Progenitor cell of endocrine pancreas (in vitro differentiated cells): Measurements from ENCODE around the gene SLC16A11. TPM values are rescaled to one million over a fixed set of nuclear protein-coding genes. Genes with fewer than 3 reads are reported as not detected.
"Not testable (repeated sequence)": the region's sequence is repeated elsewhere in the genome, so short reads cannot be mapped to it uniquely, and the experiment has no call there.

Source experiments
- DNase-seq: peaks from one replicate; pipeline ENCODE4 v3.0.0; 2021; ENCODE audit warnings: low spot score; ENCODE audit not compliant: unreplicated experiment
- H3K27ac Mint-ChIP-seq: 2 replicates; pipeline ENCODE4 v1.8.0; 2021; ENCODE audit warnings: mild to moderate bottlenecking, moderate library complexity, mixed read lengths
- H3K27me3 Mint-ChIP-seq: 2 replicates; pipeline ENCODE4 v1.8.0; 2021; ENCODE audit warnings: mixed read lengths
- H3K36me3 Mint-ChIP-seq: 2 replicates; pipeline ENCODE4 v1.8.0; 2022; ENCODE audit warnings: mixed read lengths; ENCODE audit not compliant: insufficient read depth
- H3K4me1 Mint-ChIP-seq: 2 replicates; pipeline ENCODE4 v1.8.0; 2021; ENCODE audit warnings: low read depth, mixed read lengths
- H3K4me3 Mint-ChIP-seq: 2 replicates; pipeline ENCODE4 v1.8.0; 2021; ENCODE audit warnings: low read depth, mild to moderate bottlenecking, moderate library complexity, mixed read lengths
- H3K9me3 Mint-ChIP-seq: 2 replicates; pipeline ENCODE4 v1.8.0; 2021; ENCODE audit warnings: low read depth, mixed read lengths
- total RNA-seq: library from RNA; stranded (reverse); gene quantifications from 2 replicates; pipeline ENCODE4 v1.2.1, GENCODE V29; 2021
- TF ChIP-seq, protein P1 (sequence below): fragments of 200-600 bp; sonication (generic); IDR thresholded peaks from one replicate; pipeline ENCODE4 v1.5.0; 2021; ENCODE audit warnings: antibody characterized with exemption, mild to moderate bottlenecking; ENCODE audit not compliant: unreplicated experiment

The SLC16A11 gene
- total RNA-seq, 1 donor from 2014 or later = 1.4 TPM

DNA sequence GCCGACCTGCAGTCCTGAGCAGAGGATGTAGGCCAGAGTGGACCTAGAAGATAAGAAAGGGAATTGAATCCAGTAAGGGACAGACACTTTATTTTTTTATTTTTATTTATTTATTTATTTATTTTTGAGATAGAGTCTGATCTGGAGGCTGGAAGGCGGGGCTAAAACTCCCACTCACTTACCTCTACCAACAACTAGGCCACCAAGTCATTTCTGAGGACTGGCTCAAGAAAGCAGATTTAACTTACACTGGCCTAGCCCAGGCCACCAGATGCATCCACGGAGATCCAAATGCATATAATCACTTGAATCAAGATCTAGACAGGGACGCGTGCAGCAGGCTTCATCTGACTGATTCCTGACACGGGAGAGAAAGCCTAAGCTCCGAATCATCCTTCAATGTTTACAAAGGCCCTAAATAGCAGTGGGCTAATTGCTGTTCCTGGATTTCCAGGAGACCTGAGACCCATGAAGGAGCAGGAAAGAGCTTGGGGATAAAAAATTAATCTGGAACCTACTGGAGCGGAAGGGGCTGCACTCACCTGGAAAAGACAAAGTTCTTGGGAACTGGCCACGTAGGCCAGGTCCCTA is 49.1 kb downstream of the SLC16A11 start:
- Mint-ChIP-seq H3K36me3 (peaks cover 15% of the 10 kb centered on the region), H3K27me3 (peaks cover 32% of the 10 kb centered on the region), H3K4me1 (peaks cover 3% of the 10 kb centered on the region), H3K9me3 (no peaks in the 10 kb centered on the region), H3K27ac (no peak overlapping the region), H3K4me3 (no peak overlapping the region)
- no peak for DNase-seq
- TF ChIP-seq, protein P1, sequence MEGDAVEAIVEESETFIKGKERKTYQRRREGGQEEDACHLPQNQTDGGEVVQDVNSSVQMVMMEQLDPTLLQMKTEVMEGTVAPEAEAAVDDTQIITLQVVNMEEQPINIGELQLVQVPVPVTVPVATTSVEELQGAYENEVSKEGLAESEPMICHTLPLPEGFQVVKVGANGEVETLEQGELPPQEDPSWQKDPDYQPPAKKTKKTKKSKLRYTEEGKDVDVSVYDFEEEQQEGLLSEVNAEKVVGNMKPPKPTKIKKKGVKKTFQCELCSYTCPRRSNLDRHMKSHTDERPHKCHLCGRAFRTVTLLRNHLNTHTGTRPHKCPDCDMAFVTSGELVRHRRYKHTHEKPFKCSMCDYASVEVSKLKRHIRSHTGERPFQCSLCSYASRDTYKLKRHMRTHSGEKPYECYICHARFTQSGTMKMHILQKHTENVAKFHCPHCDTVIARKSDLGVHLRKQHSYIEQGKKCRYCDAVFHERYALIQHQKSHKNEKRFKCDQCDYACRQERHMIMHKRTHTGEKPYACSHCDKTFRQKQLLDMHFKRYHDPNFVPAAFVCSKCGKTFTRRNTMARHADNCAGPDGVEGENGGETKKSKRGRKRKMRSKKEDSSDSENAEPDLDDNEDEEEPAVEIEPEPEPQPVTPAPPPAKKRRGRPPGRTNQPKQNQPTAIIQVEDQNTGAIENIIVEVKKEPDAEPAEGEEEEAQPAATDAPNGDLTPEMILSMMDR = no peak

GRCh38 chr17:6994118-6994598 is 49.7 kb downstream of the SLC16A11 start:
- Mint-ChIP-seq H3K4me1 (peaks cover 3% of the 10 kb centered on the region), H3K4me3 (no peak overlapping the region), H3K27ac (no peak overlapping the region), H3K27me3 (peaks cover 32% of the 10 kb centered on the region), H3K36me3 (peaks cover 10% of the 10 kb centered on the region), H3K9me3 (no peaks in the 10 kb centered on the region)
- no peak for DNase-seq
- TF ChIP-seq, protein P1 = no peak

GRCh38 chr17:6993613-6994056 is 50.3 kb downstream of the SLC16A11 start:
- H3K4me3 Mint-ChIP-seq, DNase-seq, H3K4me1 Mint-ChIP-seq, H3K9me3 Mint-ChIP-seq, H3K36me3 Mint-ChIP-seq, H3K27ac Mint-ChIP-seq: not testable (repeated sequence)
- peaks cover 32% of the 10 kb centered on the region for H3K27me3 Mint-ChIP-seq

Other genes starting within 250 kb of the SLC16A11 start
- not detected in 2 replicates for gene TEKT1, start 212.4 kb downstream of the SLC16A11 start, total RNA-seq
- not detected in 2 replicates for gene ALOX12, start 48.0 kb downstream of the SLC16A11 start, total RNA-seq
- gene RNASEK, start 31.5 kb downstream of the SLC16A11 start, total RNA-seq = 168 and 178 TPM in 2 replicates
- gene BCL6B, start 21.0 kb downstream of the SLC16A11 start, total RNA-seq = 0.09 TPM in 1 of 2 replicates, not detected in the other
- 19.6 and 20.3 TPM in 2 replicates for gene SLC16A13, start 8.1 kb downstream of the SLC16A11 start, total RNA-seq
- gene CLEC10A, start 36.2 kb upstream of the SLC16A11 start, total RNA-seq = not detected in 2 replicates
- 2.7 and 3.0 TPM in 2 replicates for gene ASGR2, start 70.7 kb upstream of the SLC16A11 start, total RNA-seq
- gene ASGR1, start 135.3 kb upstream of the SLC16A11 start, total RNA-seq = 10.6 and 11.1 TPM in 2 replicates
- 46.3 and 48.6 TPM in 2 replicates for gene DLG4, start 175.7 kb upstream of the SLC16A11 start, total RNA-seq
- gene ACADVL, start 175.8 kb upstream of the SLC16A11 start, total RNA-seq = 653 and 693 TPM in 2 replicates
- gene DVL2, start 190.4 kb upstream of the SLC16A11 start, total RNA-seq = 104 TPM in 2 replicates
- 66.9 and 73.7 TPM in 2 replicates for gene PHF23, start 195.4 kb upstream of the SLC16A11 start, total RNA-seq
- gene GABARAP, start 198.4 kb upstream of the SLC16A11 start, total RNA-seq = 447 and 466 TPM in 2 replicates
- 134 and 137 TPM in 2 replicates for gene CTDNEP1, start 207.6 kb upstream of the SLC16A11 start, total RNA-seq
- gene ELP5, start 208.1 kb upstream of the SLC16A11 start, total RNA-seq = 42.3 and 45.0 TPM in 2 replicates
- 137 and 147 TPM in 2 replicates for gene CLDN7, start 218.4 kb upstream of the SLC16A11 start, total RNA-seq
- gene SLC2A4, start 237.6 kb upstream of the SLC16A11 start, total RNA-seq = 1.5 and 2.0 TPM in 2 replicates